Measurements from ENCODE around the gene TUBB.
"Not testable (repeated sequence)": the region's sequence is repeated elsewhere in the genome, so short reads cannot be mapped to it uniquely, and the experiment has no call there.

Gene TUBB

GRCh38 chr6:30752157-30752927 is 32.2 kb downstream of the TUBB start (continued):
- TF ChIP-seq CREB5 (CRISPR knock-in tag; IDR thresholded peaks at IDR 0.05; ENCODE audit: low read depth) (peak; percentile 69), ZFP3 (CRISPR knock-in tag; IDR thresholded peaks at IDR 0.05) (peak; percentile 80; the same call in 1 of the 2 replicates), TCF4 (CRISPR knock-in tag; IDR thresholded peaks at IDR 0.05; ENCODE audit: borderline replicate concordance) (peak; percentile 67; the same call in 1 of the 2 replicates), ZNF8 (CRISPR knock-in tag; IDR thresholded peaks at IDR 0.05) (no peak)

GRCh38 chr6:30754631-30755030 is 34.5 kb downstream of the TUBB start:
- no peak for ATAC-seq
- no peak for TF ChIP-seq ZNF70 (CRISPR knock-in tag; IDR thresholded peaks at IDR 0.05)
- TF ChIP-seq SNAI2 (CRISPR knock-in tag; IDR thresholded peaks at IDR 0.05), result no peak
- no peak for TF ChIP-seq CSRNP3 (CRISPR knock-in tag; IDR thresholded peaks at IDR 0.05)
- TF ChIP-seq GLIS3 (CRISPR knock-in tag; IDR thresholded peaks at IDR 0.05), result no peak
- no peak for TF ChIP-seq CREB5 (CRISPR knock-in tag; IDR thresholded peaks at IDR 0.05; ENCODE audit: low read depth)
- TF ChIP-seq TCF4 (CRISPR knock-in tag; IDR thresholded peaks at IDR 0.05; ENCODE audit: borderline replicate concordance), result no peak

- ATAC-seq, result not testable (repeated sequence)
Observed at GRCh38 chr6:30756405-30757003, 36.4 kb downstream of the TUBB start.

- no peak for ATAC-seq
- TF ChIP-seq ESRRG (CRISPR knock-in tag; IDR thresholded peaks at IDR 0.05) (no peak), TOX (CRISPR knock-in tag; IDR thresholded peaks at IDR 0.05; ENCODE audit: borderline replicate concordance) (no peak), GLIS3 (CRISPR knock-in tag; IDR thresholded peaks at IDR 0.05) (no peak), ZFP30 (CRISPR knock-in tag; IDR thresholded peaks at IDR 0.05) (no peak), POU6F1 (CRISPR knock-in tag; IDR thresholded peaks at IDR 0.05; ENCODE audit: borderline replicate concordance, low read depth) (no peak), CSRNP3 (CRISPR knock-in tag; IDR thresholded peaks at IDR 0.05) (no peak), ARNTL (CRISPR knock-in tag; IDR thresholded peaks at IDR 0.05; ENCODE audit: borderline replicate concordance, low read depth) (no peak), ZNF70 (CRISPR knock-in tag; IDR thresholded peaks at IDR 0.05) (no peak), PPARA (CRISPR knock-in tag; IDR thresholded peaks at IDR 0.05; ENCODE audit: borderline replicate concordance) (no peak), ZNF8 (CRISPR knock-in tag; IDR thresholded peaks at IDR 0.05) (no peak), ZC3H10 (CRISPR knock-in tag; IDR thresholded peaks at IDR 0.05) (no peak), BACH2 (CRISPR knock-in tag; IDR thresholded peaks at IDR 0.05; ENCODE audit: borderline replicate concordance) (no peak), TSHZ2 (CRISPR knock-in tag; IDR thresholded peaks at IDR 0.05) (no peak), PATZ1 (CRISPR knock-in tag; IDR thresholded peaks at IDR 0.05; ENCODE audit: borderline replicate concordance) (no peak), SNAI2 (CRISPR knock-in tag; IDR thresholded peaks at IDR 0.05) (no peak), RARB (CRISPR knock-in tag; IDR thresholded peaks at IDR 0.05) (no peak), ZNF565 (CRISPR knock-in tag; conservative IDR thresholded peaks at IDR 0.05; ENCODE audit: low read depth) (no peak), ISL1 (CRISPR knock-in tag; IDR thresholded peaks at IDR 0.05) (no peak)
Observed at GRCh38 chr6:30757261-30757904, 37.2 kb downstream of the TUBB start.
